Natural killer cell (primary cell): ENCODE data around the gene GEN1. TPM values are rescaled to one million over a fixed set of nuclear protein-coding genes. Genes with fewer than 3 reads are reported as not detected.

Experiments
- ATAC-seq, 3 donors: fragments of 150-1000 bp in 2 of 3; fragments of 200-7000 bp in 1 of 3; cut with Tn5 transposase; 1 replicate in 1 of 3; 2 replicates in 2 of 3; pipeline ENCODE4 v1.10.0; 2021; ENCODE audit warnings: mild to moderate bottlenecking in 2 of 3, moderate library complexity in 2 of 3
- DNase-seq, 2 donors: peaks; one replicate each; pipeline versions ENCODE4 v3.0.0 to v3.0.0-alpha.2; 2013 to 2021; ENCODE audit warnings: mixed read lengths in 1 of 2
- H3K27ac ChIP-seq: one replicate; pipeline ENCODE4 v1.5.1; 2013; ENCODE audit warnings: mild to moderate bottlenecking, low read length
- H3K27me3 ChIP-seq: one replicate; pipeline ENCODE4 v1.6.1; 2013; ENCODE audit warnings: low read length; ENCODE audit not compliant: control insufficient read depth, insufficient read depth
- H3K36me3 ChIP-seq: one replicate; pipeline ENCODE4 v1.6.1; 2013; ENCODE audit warnings: low read length; ENCODE audit not compliant: control insufficient read depth, insufficient read depth
- H3K4me1 ChIP-seq: one replicate; pipeline ENCODE4 v1.6.1; 2013; ENCODE audit warnings: low read length; ENCODE audit not compliant: control insufficient read depth, insufficient read depth
- H3K4me3 ChIP-seq: one replicate; pipeline ENCODE4 v1.5.1; 2013; ENCODE audit warnings: low read length
- H3K9me3 ChIP-seq: one replicate; pipeline ENCODE4 v1.6.1; 2013; ENCODE audit warnings: low read length; ENCODE audit not compliant: control insufficient read depth, insufficient read depth
- H3K27ac Mint-ChIP-seq, 2 donors: one replicate each; pipeline ENCODE4 v1.8.0; 2022; ENCODE audit warnings: mild to moderate bottlenecking in 2 of 2, mixed read lengths in 2 of 2, moderate library complexity in 1 of 2
- H3K27me3 Mint-ChIP-seq, 2 donors: one replicate each; pipeline ENCODE4 v1.8.0; 2022; ENCODE audit warnings: low read depth in 2 of 2, mixed read lengths in 2 of 2
- H3K36me3 Mint-ChIP-seq: one replicate; pipeline ENCODE4 v1.8.0; 2022; ENCODE audit warnings: mixed read lengths
- H3K4me1 Mint-ChIP-seq, 2 donors: one replicate each; pipeline ENCODE4 v1.8.0; 2022; ENCODE audit warnings: mixed read lengths in 2 of 2
- H3K4me3 Mint-ChIP-seq: one replicate; pipeline ENCODE4 v1.8.0; 2022; ENCODE audit warnings: mild to moderate bottlenecking, moderate library complexity, mixed read lengths
- H3K9me3 Mint-ChIP-seq, 2 donors: one replicate each; pipeline ENCODE4 v1.8.0; 2022; ENCODE audit warnings: mixed read lengths in 2 of 2
- WGBS: methylation state at CpG from one replicate; pipeline ENCODE4 v1.1.7; 2013; ENCODE audit warnings: missing lambda C conversion rate; ENCODE audit not compliant: insufficient coverage; 5-methylcytosine and 5-hydroxymethylcytosine counted together
- intact Hi-C: fragments of 100-400 bp; cut with micrococcal nuclease; formaldehyde crosslinking; loops from one replicate; pipeline ENCODE4 v1.14.2; 2022
- total RNA-seq, 4 donors: library from RNA; stranded (reverse); fragments of 120-200 nt in 1 of 4; gene quantifications; one replicate each; pipeline versions ENCODE4 v1.2.3 to v1.2.4, GENCODE V29; 2013 to 2022
- TF ChIP-seq, protein P1 (sequence below): fragments of 200-600 bp; IDR thresholded peaks from one replicate; pipeline ENCODE4 v1.8.0; 2022; ENCODE audit warnings: antibody characterized with exemption

Gene GEN1
- total RNA-seq, 3 donors from 2014 or later (not counting 1 experiment from before 2014, with no cell fraction given), result 11.1 to 19.0 (median 17.3) TPM

DNA sequence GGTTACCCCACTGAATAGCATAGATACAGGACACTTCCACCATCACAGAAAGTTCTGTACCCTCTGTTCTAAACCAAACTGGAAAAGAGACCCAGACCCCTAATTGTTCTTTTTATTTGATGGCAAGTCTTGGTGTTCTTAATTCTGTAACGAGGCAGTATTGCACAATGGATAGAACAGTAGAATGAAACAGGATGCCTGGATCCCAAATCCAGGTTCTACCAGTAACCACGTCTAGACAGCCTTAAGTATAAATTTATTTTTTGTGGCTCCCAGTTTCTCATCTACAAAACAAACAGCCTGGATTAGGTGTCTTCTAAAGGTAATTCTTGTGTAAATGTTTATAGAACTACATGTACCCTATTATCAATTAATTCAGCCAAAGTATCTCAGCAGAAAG, 24.1 kb upstream of the GEN1 start:
- H3K27me3 ChIP-seq, result no peaks in the 10 kb centered on the region
- no peaks in the 10 kb centered on the region for H3K9me3 Mint-ChIP-seq
- H3K36me3 ChIP-seq, result peaks cover 45% of the 10 kb centered on the region
- peaks cover 11% of the 10 kb centered on the region for H3K36me3 Mint-ChIP-seq
- no peaks in the 10 kb centered on the region for H3K4me1 Mint-ChIP-seq
- ATAC-seq (no peak), DNase-seq (no peak)
- no peak overlapping the region for H3K27ac ChIP-seq
- no peaks in the 10 kb centered on the region for H3K4me1 ChIP-seq
- 92% methylated on average over 1 of the region's 2 CpGs for WGBS
- H3K27me3 Mint-ChIP-seq, result no peaks in the 10 kb centered on the region
- no peak overlapping the region for H3K4me3 Mint-ChIP-seq
- TF ChIP-seq, protein P1, sequence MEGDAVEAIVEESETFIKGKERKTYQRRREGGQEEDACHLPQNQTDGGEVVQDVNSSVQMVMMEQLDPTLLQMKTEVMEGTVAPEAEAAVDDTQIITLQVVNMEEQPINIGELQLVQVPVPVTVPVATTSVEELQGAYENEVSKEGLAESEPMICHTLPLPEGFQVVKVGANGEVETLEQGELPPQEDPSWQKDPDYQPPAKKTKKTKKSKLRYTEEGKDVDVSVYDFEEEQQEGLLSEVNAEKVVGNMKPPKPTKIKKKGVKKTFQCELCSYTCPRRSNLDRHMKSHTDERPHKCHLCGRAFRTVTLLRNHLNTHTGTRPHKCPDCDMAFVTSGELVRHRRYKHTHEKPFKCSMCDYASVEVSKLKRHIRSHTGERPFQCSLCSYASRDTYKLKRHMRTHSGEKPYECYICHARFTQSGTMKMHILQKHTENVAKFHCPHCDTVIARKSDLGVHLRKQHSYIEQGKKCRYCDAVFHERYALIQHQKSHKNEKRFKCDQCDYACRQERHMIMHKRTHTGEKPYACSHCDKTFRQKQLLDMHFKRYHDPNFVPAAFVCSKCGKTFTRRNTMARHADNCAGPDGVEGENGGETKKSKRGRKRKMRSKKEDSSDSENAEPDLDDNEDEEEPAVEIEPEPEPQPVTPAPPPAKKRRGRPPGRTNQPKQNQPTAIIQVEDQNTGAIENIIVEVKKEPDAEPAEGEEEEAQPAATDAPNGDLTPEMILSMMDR, result no peak
- H3K4me3 ChIP-seq, result no peak overlapping the region
- intact Hi-C loops, result no loop called here
- no peaks in the 10 kb centered on the region for H3K9me3 ChIP-seq
- no peak overlapping the region for H3K27ac Mint-ChIP-seq

DNA sequence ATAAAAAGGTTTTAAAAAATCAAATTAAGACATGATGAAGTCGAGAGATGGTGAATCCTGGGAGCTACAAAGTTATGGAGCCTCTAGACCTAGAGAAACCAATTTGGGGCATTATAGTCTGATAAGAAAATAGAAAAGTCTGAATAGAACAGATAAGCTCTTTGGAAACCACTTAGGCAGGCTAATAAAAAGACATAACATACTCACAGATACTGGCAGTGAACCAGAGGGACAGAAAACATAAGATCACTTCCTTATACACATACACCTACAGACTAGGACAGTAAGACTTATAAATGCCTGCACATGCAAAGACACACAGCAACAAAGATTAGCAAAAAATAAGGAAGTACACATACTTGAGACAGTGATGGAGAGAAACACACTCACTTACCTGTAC, 20.3 kb upstream of the GEN1 start:
- no peak for ATAC-seq
- H3K9me3 Mint-ChIP-seq, result no peaks in the 10 kb centered on the region
- no peaks in the 10 kb centered on the region for H3K27me3 Mint-ChIP-seq
- H3K4me1 ChIP-seq, result no peaks in the 10 kb centered on the region
- WGBS, result 89% methylated on average over 1 of the region's 1 CpG
- H3K36me3 ChIP-seq, result peaks cover 69% of the 10 kb centered on the region
- intact Hi-C loops, result no loop called here
- no peak overlapping the region for H3K27ac ChIP-seq
- H3K27ac Mint-ChIP-seq, result no peak overlapping the region
- no peaks in the 10 kb centered on the region for H3K27me3 ChIP-seq
- TF ChIP-seq, protein P1, result no peak
- peaks cover 19% of the 10 kb centered on the region for H3K36me3 Mint-ChIP-seq
- H3K9me3 ChIP-seq, result no peaks in the 10 kb centered on the region
- DNase-seq, result no peak
- H3K4me3 ChIP-seq, result no peak overlapping the region
- H3K4me1 Mint-ChIP-seq, result no peaks in the 10 kb centered on the region
- H3K4me3 Mint-ChIP-seq, result no peak overlapping the region

DNA sequence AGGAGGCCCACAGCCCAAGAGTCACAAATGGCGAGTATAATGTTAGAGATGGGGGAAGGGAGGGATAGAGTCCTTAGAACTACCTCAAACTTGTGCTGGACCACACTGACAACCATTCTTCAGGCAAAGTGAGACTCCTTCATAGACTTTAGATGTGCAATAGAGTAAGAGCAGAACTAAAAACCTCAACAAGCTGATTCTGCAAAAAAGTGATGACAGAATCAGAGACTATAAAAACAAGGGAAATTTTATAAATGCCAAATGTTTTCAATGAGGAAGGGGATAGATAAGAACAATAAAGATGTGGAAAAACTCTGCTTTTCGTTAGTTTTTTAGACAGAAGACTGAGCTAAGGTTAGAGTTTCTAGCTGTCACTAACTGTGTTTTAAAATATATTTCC, 18.1 kb upstream of the GEN1 start:
- ATAC-seq, result no peak

DNA sequence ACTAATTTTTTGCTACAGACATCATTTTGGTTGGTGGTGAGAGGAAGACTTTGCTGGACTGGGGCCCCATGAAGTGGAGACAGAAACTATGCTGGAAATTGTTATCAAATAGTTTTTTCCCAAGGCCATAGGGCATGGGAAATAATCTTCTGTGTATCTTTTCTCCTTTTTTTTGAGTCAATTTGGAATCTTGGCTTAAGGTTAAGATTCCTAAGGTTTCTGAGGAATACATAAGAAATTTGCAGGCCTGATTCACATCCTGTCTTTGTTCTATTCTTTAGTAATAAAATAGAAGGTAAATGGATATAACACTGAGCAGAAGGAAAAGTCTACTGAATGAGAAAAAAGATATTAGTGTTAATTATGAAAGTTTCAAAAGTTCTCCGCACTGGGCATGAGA, 16.9 kb upstream of the GEN1 start:
- no peak overlapping the region for H3K4me3 Mint-ChIP-seq
- peaks cover 55% of the 10 kb centered on the region for H3K36me3 ChIP-seq
- TF ChIP-seq, protein P1, result no peak
- H3K27ac Mint-ChIP-seq, result no peak overlapping the region
- no peaks in the 10 kb centered on the region for H3K9me3 ChIP-seq
- no peaks in the 10 kb centered on the region for H3K9me3 Mint-ChIP-seq
- H3K27me3 ChIP-seq, result no peaks in the 10 kb centered on the region
- 100% methylated on average over 1 of the region's 1 CpG for WGBS
- peaks cover 0 to 5% of the 10 kb centered on the region in 2 donors for H3K4me1 Mint-ChIP-seq
- no peak overlapping the region for H3K4me3 ChIP-seq
- H3K36me3 Mint-ChIP-seq, result peaks cover 8% of the 10 kb centered on the region
- no peak for DNase-seq
- ATAC-seq, result no peak
- H3K27me3 Mint-ChIP-seq, result no peaks in the 10 kb centered on the region
- H3K4me1 ChIP-seq, result no peaks in the 10 kb centered on the region
- no peak overlapping the region for H3K27ac ChIP-seq
- intact Hi-C loops, result no loop called here

More for the DNA sequence above, 18.1 kb upstream of the GEN1 start:
- TF ChIP-seq, protein P1, result no peak
- Histone ChIP-seq H3K27me3 (no peaks in the 10 kb centered on the region), H3K9me3 (no peaks in the 10 kb centered on the region), H3K4me1 (no peaks in the 10 kb centered on the region), H3K36me3 (peaks cover 66% of the 10 kb centered on the region), H3K4me3 (no peak overlapping the region), H3K27ac (no peak overlapping the region)
- Mint-ChIP-seq H3K4me3 (no peak overlapping the region), H3K27ac (no peak overlapping the region), H3K27me3 (no peaks in the 10 kb centered on the region), H3K9me3 (no peaks in the 10 kb centered on the region), H3K4me1 (peaks cover 0 to 2% of the 10 kb centered on the region in 2 donors), H3K36me3 (peaks cover 19% of the 10 kb centered on the region)
- no peak for DNase-seq
- intact Hi-C loops, result no loop called here
- WGBS, result 100% methylated on average over 1 of the region's 2 CpGs
